Measurements from ENCODE around the gene SHROOM2. TPM values are rescaled to one million over a fixed set of nuclear protein-coding genes. Genes with fewer than 3 reads are reported as not detected.

SHROOM2 gene
- total and polyA plus RNA-seq, 9 donors = 7.6 to 16.8 (median 11.7) TPM

DNA sequence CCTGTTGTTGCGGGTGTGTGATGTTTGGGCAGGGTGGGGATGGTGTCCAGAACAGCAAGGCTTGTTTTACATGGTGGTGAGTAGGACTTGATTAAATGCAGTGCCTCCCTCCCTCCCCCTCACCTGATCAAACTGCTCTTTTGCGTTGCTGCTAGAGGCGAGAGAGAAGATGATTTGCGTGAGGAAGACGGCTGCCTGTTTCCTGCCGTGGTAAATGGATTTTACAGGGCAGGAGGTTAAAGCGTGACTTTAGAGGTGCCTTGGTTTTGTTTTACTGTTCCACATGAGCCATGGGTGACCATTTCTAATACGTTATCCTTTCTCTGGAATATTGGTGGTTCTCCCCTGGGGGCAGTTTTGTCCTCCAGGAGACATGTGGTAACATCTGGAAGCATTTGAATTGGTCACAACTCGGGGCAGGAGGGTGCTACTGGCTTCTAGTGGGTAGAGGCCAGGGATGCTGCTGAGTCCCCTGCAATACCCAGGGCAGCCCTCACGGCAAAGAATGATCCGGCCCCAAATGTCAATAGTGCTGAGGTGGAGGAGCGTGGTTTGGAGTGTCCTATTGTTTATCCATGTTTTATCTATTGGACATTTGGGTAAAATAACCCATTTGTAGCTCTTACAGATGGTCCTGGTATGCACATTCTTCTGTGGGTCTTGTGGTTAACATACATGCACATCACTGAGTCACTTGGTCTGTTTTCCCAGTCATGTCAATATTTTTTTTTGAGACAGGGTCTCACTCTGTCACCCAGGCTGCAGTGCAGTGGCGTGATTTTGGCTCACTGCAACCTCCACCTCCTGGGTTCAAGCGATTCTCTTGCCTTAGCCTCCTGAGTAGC lies 73.7 kb downstream of the SHROOM2 start:
- Histone ChIP-seq H3K27ac (no peak overlapping the region), H3K9me3 (no peaks in the 10 kb centered on the region), H3K4me3 (no peak overlapping the region), H3K4me1 (ENCODE audit: insufficient read depth) (no peaks in the 10 kb centered on the region), H3K27me3 (no peaks in the 10 kb centered on the region), H3K36me3 (no peaks in the 10 kb centered on the region)
- intact Hi-C loops (cut with DNase I) = no loop called here
- DNase-seq = no peak
- 69 to 82% (median 73%) methylated on average over 14 of the region's 14 CpGs for WGBS, 3 donors
- TF ChIP-seq POLR2A (IDR thresholded peaks at IDR 0.05) (no peak), EP300 (IDR thresholded peaks at IDR 0.05) (no peak)
- TF ChIP-seq, protein P1, sequence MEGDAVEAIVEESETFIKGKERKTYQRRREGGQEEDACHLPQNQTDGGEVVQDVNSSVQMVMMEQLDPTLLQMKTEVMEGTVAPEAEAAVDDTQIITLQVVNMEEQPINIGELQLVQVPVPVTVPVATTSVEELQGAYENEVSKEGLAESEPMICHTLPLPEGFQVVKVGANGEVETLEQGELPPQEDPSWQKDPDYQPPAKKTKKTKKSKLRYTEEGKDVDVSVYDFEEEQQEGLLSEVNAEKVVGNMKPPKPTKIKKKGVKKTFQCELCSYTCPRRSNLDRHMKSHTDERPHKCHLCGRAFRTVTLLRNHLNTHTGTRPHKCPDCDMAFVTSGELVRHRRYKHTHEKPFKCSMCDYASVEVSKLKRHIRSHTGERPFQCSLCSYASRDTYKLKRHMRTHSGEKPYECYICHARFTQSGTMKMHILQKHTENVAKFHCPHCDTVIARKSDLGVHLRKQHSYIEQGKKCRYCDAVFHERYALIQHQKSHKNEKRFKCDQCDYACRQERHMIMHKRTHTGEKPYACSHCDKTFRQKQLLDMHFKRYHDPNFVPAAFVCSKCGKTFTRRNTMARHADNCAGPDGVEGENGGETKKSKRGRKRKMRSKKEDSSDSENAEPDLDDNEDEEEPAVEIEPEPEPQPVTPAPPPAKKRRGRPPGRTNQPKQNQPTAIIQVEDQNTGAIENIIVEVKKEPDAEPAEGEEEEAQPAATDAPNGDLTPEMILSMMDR (IDR thresholded peaks at IDR 0.05) = no peak

DNA sequence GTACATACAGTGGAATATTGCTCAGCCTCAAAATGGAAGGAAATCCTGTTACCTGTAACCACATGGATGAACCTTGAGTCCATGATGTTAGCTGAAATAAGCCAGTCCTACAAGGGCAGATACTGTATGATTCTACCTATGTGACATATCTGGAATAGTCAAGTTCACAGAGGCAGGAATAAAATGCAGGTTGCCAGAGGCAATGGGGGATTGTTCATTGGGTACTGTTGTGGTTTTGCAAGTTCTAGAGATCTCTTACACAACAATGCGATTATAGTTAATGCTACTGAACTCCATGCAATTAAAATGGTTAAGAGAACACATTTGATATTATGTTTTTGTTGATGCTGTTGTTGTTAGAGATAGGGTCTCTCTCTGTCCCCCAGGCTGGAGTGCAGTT lies 74.6 kb downstream of the SHROOM2 start:
- 88 to 100% (median 94%) methylated on average over 1 of the region's 1 CpG for WGBS, 3 donors
- intact Hi-C loops (cut with DNase I) = no loop called here
- H3K9me3 ChIP-seq = no peaks in the 10 kb centered on the region
- DNase-seq = no peak
- no peaks in the 10 kb centered on the region for H3K27me3 ChIP-seq
- no peak overlapping the region for H3K27ac ChIP-seq
- H3K4me1 ChIP-seq (ENCODE audit: insufficient read depth) = peaks cover 1% of the 10 kb centered on the region
- H3K36me3 ChIP-seq = no peaks in the 10 kb centered on the region
- H3K4me3 ChIP-seq = no peak overlapping the region
- TF ChIP-seq POLR2A (IDR thresholded peaks at IDR 0.05) (no peak), EP300 (IDR thresholded peaks at IDR 0.05) (no peak)
- TF ChIP-seq, protein P1 (IDR thresholded peaks at IDR 0.05) = no peak

DNA sequence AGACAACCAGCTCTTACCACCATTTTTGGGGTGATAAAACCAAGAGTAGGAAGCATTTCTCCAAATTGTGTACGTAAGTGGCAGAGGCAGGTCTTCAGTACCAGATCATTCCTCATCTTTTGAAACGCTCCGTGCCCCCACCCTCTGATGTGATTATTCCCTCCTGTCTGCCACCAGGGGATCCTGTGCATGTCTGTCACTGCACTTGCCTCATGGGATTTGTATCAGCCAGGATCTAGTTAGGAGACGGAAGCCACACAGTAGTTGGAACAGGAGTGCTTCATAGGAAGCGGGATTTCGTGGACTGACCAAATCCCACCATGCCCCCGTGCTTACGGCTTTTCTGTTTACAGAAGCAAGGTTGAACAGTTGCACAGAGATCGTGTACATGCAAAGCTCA lies 75.5 kb downstream of the SHROOM2 start:
- no peak for DNase-seq
- no peaks in the 10 kb centered on the region for H3K27me3 ChIP-seq
- no peak overlapping the region for H3K27ac ChIP-seq
- no peaks in the 10 kb centered on the region for H3K36me3 ChIP-seq
- TF ChIP-seq POLR2A (IDR thresholded peaks at IDR 0.05) = no peak
- TF ChIP-seq, protein P1 (IDR thresholded peaks at IDR 0.05) = no peak
- TF ChIP-seq EP300 (IDR thresholded peaks at IDR 0.05) = no peak
- intact Hi-C loops (cut with DNase I) = no loop called here
- WGBS, 3 donors = 89 to 92% (median 90%) methylated on average over 9 of the region's 9 CpGs
- H3K4me1 ChIP-seq (ENCODE audit: insufficient read depth) = peaks cover 3% of the 10 kb centered on the region
- no peak overlapping the region for H3K4me3 ChIP-seq
- no peaks in the 10 kb centered on the region for H3K9me3 ChIP-seq

DNA sequence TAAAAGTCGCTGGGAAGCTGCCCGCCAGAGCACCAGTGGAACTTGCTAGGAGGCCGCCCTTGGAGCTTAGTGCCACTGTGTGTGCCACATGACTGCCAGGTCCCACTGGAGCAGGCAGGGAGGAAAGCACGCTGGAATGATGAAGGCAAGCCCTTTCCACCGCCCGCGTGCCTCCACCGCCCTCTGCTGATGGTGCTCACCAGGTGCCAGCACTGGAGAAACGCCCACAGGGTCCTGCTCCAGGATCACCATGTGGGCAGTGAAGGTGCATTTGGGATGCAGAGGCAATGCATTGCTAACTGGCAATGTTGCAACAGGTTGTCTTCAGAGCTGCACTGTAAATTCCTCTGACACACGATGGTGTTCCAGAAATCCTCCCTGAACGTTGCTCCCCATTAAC lies 76.3 kb downstream of the SHROOM2 start:
- DNase-seq = no peak
- Histone ChIP-seq H3K27me3 (no peaks in the 10 kb centered on the region), H3K4me1 (ENCODE audit: insufficient read depth) (peaks cover 5% of the 10 kb centered on the region), H3K4me3 (no peak overlapping the region), H3K27ac (no peak overlapping the region), H3K9me3 (no peaks in the 10 kb centered on the region), H3K36me3 (no peaks in the 10 kb centered on the region)
- WGBS, 3 donors = 83 to 84% (median 83%) methylated on average over 11 of the region's 11 CpGs
- intact Hi-C loops (cut with DNase I) = no loop called here
- TF ChIP-seq POLR2A (IDR thresholded peaks at IDR 0.05) (no peak), EP300 (IDR thresholded peaks at IDR 0.05) (no peak)
- TF ChIP-seq, protein P1 (IDR thresholded peaks at IDR 0.05) = no peak
